GM23248 (cell line): ENCODE measurements around the gene TPCN2. TPM values are rescaled to one million over a fixed set of nuclear protein-coding genes. Genes with fewer than 3 reads are reported as not detected.

ENCODE experiments used
- DNase-seq: peaks from one replicate; pipeline ENCODE4 v3.0.0-alpha.2; 2015
- H2AFZ ChIP-seq: fragments of 200-600 bp; sonication (generic); 2 replicates; pipeline ENCODE4 v1.6.1; 2016; ENCODE audit warnings: antibody characterized with exemption
- H3F3A ChIP-seq: fragments of 200-600 bp; sonication (generic); 2 replicates; pipeline ENCODE4 v1.6.1; 2016; ENCODE audit warnings: mild to moderate bottlenecking, antibody characterized with exemption, mixed run types; ENCODE audit not compliant: insufficient read depth
- H3K27ac ChIP-seq: fragments of 200-600 bp; sonication (generic); 2 replicates; pipeline ENCODE4 v1.5.1; 2016; ENCODE audit warnings: mild to moderate bottlenecking
- H3K27me3 ChIP-seq: fragments of 200-600 bp; sonication (generic); replicated peaks from 2 replicates; pipeline ENCODE4 v1.6.1; 2016; ENCODE audit warnings: mild to moderate bottlenecking; ENCODE audit not compliant: insufficient read depth
- H3K36me3 ChIP-seq: fragments of 200-600 bp; sonication (generic); 2 replicates; pipeline ENCODE4 v1.6.1; 2016; ENCODE audit warnings: low read depth, mild to moderate bottlenecking
- H3K4me1 ChIP-seq: fragments of 200-600 bp; sonication (generic); 2 replicates; pipeline ENCODE4 v1.6.1; 2016; ENCODE audit warnings: mild to moderate bottlenecking; ENCODE audit not compliant: insufficient read depth
- H3K4me2 ChIP-seq: fragments of 200-600 bp; sonication (generic); one replicate; pipeline ENCODE4 v1.6.1; 2016; ENCODE audit warnings: mild to moderate bottlenecking; ENCODE audit not compliant: unreplicated experiment
- H3K4me3 ChIP-seq: fragments of 200-600 bp; sonication (generic); 2 replicates; pipeline ENCODE4 v1.5.1; 2016; ENCODE audit warnings: mild to moderate bottlenecking
- H3K79me2 ChIP-seq: fragments of 200-600 bp; sonication (generic); 2 replicates; pipeline ENCODE4 v1.6.1; 2016; ENCODE audit warnings: mild to moderate bottlenecking; ENCODE audit not compliant: insufficient read depth
- H3K9ac ChIP-seq: fragments of 200-600 bp; sonication (generic); 2 replicates; pipeline ENCODE4 v1.6.1; 2016; ENCODE audit warnings: mild to moderate bottlenecking
- H3K9me2 ChIP-seq: fragments of 200-600 bp; sonication (generic); 2 replicates; pipeline ENCODE4 v1.6.1; 2016; ENCODE audit warnings: mixed run types, mild to moderate bottlenecking, moderate library complexity; ENCODE audit not compliant: insufficient read depth
- H3K9me3 ChIP-seq: fragments of 200-600 bp; sonication (generic); one replicate; pipeline ENCODE4 v1.6.1; 2017; ENCODE audit warnings: low read depth
- H4K20me1 ChIP-seq: fragments of 200-600 bp; sonication (generic); 2 replicates; pipeline ENCODE4 v1.6.0; 2016; ENCODE audit not compliant: insufficient read depth
- EZH2 ChIP-seq: fragments of 200-600 bp; sonication (generic); IDR thresholded peaks from 2 replicates; pipeline ENCODE4 v1.6.1; 2018; ENCODE audit warnings: antibody characterized with exemption, mild to moderate bottlenecking; ENCODE audit not compliant: insufficient read depth, poor library complexity, severe bottlenecking
- EZH2phosphoT487 ChIP-seq: fragments of 200-600 bp; sonication (generic); IDR thresholded peaks from 2 replicates; pipeline ENCODE4 v1.6.1; 2018; ENCODE audit warnings: antibody characterized with exemption, moderate library complexity, mild to moderate bottlenecking, low read depth; ENCODE audit not compliant: insufficient read depth
- WGBS, 2 experiments: methylation state at CpG; one replicate each; pipeline ENCODE4 v1.1.6; 2015 to 2017; ENCODE audit warnings: low lambda C conversion rate in 2 of 2, low coverage in 1 of 2; ENCODE audit errors: missing lambda C conversion rate in 2 of 2; 5-methylcytosine and 5-hydroxymethylcytosine counted together
- in situ Hi-C: fragments of 300-500 bp; cut with MboI; formaldehyde crosslinking; loops from 2 replicates; pipeline ENCODE4 v1.15.0; 2020
- polyA plus RNA-seq: library from polyadenylated mRNA; unstranded; fragments of >200 nt; fragmentation: Nextera tagmentation; extraction: Ambion mirVana; gene quantifications from 2 replicates; pipeline ENCODE4 v1.2.1, GENCODE V29; 2016
- total RNA-seq: library from RNA; depleted of rRNA; stranded (reverse); fragments of >200 nt; shearing (Covaris generic); gene quantifications from 2 replicates; pipeline ENCODE4 v1.2.3, GENCODE V29; 2014

TPCN2 gene
- total and polyA plus RNA-seq, 2 experiments from 2014 or later: 7.1 to 8.5 TPM

GRCh38 chr11:69101792-69102695 is 53.3 kb downstream of the TPCN2 start:
- TF ChIP-seq EZH2phosphoT487: no peak
- no peak for TF ChIP-seq EZH2
- Histone ChIP-seq H3K27me3 (0 out of 2 replicates have a peak, but pooled peaks cover 16% of the 10 kb centered on the region), H2AFZ (no peak overlapping the region), H3K79me2 (no peaks in the 10 kb centered on the region), H3K9me3 (no peaks in the 10 kb centered on the region), H3K9ac (no peak overlapping the region), H3F3A (no peaks in the 10 kb centered on the region), H3K27ac (no peak overlapping the region), H3K36me3 (no peaks in the 10 kb centered on the region), H3K9me2 (no peaks in the 10 kb centered on the region), H3K4me2 (no peak overlapping the region), H4K20me1 (no peaks in the 10 kb centered on the region), H3K4me1 (no peaks in the 10 kb centered on the region), H3K4me3 (no peak overlapping the region)
- WGBS, 2 experiments: 46 to 50% methylated on average over 16 to 17 of the region's 17 CpGs
- no peak for DNase-seq
- in situ Hi-C loops: no loop called here

GRCh38 chr11:69102732-69103615 is 54.2 kb downstream of the TPCN2 start:
- TF ChIP-seq EZH2 (no peak), EZH2phosphoT487 (no peak)
- Histone ChIP-seq H3F3A (no peaks in the 10 kb centered on the region), H3K4me3 (no peak overlapping the region), H3K4me2 (no peak overlapping the region), H3K9me2 (no peaks in the 10 kb centered on the region), H3K27ac (no peak overlapping the region), H3K27me3 (0 out of 2 replicates have a peak, but pooled peaks cover 16% of the 10 kb centered on the region), H3K9me3 (no peaks in the 10 kb centered on the region), H3K36me3 (no peaks in the 10 kb centered on the region), H4K20me1 (no peaks in the 10 kb centered on the region), H3K9ac (no peak overlapping the region), H3K4me1 (no peaks in the 10 kb centered on the region), H2AFZ (no peak overlapping the region), H3K79me2 (no peaks in the 10 kb centered on the region)
- DNase-seq: peak; percentile 22
- in situ Hi-C loops: no loop called here
- WGBS, 2 experiments: 26 to 27% methylated on average over 23 of the region's 24 CpGs

- in situ Hi-C loops: no loop called here
- Histone ChIP-seq H3K4me3 (no peak overlapping the region), H3K4me1 (no peaks in the 10 kb centered on the region), H3K9me3 (no peaks in the 10 kb centered on the region), H3K79me2 (no peaks in the 10 kb centered on the region), H3K27ac (no peak overlapping the region), H3K4me2 (no peak overlapping the region), H3K36me3 (no peaks in the 10 kb centered on the region), H3K9ac (no peak overlapping the region), H3K27me3 (peaks cover 16% of the 10 kb centered on the region; the same call in 1 of the 2 replicates), H3K9me2 (no peaks in the 10 kb centered on the region), H2AFZ (no peak overlapping the region), H3F3A (no peaks in the 10 kb centered on the region), H4K20me1 (no peaks in the 10 kb centered on the region)
- no peak for TF ChIP-seq EZH2
- no peak for TF ChIP-seq EZH2phosphoT487
- DNase-seq: no peak
- WGBS, 2 experiments: 80 to 81% methylated on average over 14 of the region's 14 CpGs
Measured at GRCh38 chr11:69104212-69104855, 55.6 kb downstream of the TPCN2 start.

- Histone ChIP-seq H3K27ac (no peak overlapping the region), H3K4me3 (no peak overlapping the region), H2AFZ (no peak overlapping the region), H3K27me3 (peaks cover 11% of the 10 kb centered on the region; the same call in 1 of the 2 replicates), H3K9me3 (no peaks in the 10 kb centered on the region), H4K20me1 (no peaks in the 10 kb centered on the region), H3K9me2 (no peaks in the 10 kb centered on the region), H3K9ac (no peak overlapping the region), H3F3A (no peaks in the 10 kb centered on the region), H3K4me2 (no peak overlapping the region), H3K36me3 (no peaks in the 10 kb centered on the region), H3K4me1 (no peaks in the 10 kb centered on the region), H3K79me2 (no peaks in the 10 kb centered on the region)
- TF ChIP-seq EZH2: no peak
- TF ChIP-seq EZH2phosphoT487: no peak
- DNase-seq: no peak
- 76 to 77% methylated on average over 20 to 21 of the region's 21 CpGs for WGBS, 2 experiments
- in situ Hi-C loops: loop anchor here (5.0 kb wide), 1 partner anchor 552 kb away; no protein-coding TSS in a partner anchor
Measured at GRCh38 chr11:69104856-69105395, 56.2 kb downstream of the TPCN2 start.
